Measurements from ENCODE around the gene NCKAP1.

DNA sequence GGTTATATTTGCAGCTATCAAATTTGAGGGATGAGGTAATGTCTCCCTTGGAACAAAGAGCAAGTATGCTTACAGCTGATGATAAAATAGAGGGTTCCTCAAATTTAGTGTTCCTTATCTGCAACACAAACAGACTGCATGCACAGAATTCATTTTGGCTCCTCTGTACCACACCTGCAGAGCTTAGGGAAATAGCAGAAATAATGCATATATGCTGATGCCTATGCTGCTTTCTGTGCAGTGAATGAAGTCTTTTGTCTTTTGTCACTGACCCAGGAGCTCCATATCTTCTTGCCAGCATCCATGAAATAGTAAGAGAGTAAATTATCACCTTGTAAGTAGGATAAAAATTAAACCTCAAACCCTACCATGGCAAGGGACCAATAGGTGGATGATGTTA, 69.8 kb downstream of the NCKAP1 start:
- TF ChIP-seq, protein P1, sequence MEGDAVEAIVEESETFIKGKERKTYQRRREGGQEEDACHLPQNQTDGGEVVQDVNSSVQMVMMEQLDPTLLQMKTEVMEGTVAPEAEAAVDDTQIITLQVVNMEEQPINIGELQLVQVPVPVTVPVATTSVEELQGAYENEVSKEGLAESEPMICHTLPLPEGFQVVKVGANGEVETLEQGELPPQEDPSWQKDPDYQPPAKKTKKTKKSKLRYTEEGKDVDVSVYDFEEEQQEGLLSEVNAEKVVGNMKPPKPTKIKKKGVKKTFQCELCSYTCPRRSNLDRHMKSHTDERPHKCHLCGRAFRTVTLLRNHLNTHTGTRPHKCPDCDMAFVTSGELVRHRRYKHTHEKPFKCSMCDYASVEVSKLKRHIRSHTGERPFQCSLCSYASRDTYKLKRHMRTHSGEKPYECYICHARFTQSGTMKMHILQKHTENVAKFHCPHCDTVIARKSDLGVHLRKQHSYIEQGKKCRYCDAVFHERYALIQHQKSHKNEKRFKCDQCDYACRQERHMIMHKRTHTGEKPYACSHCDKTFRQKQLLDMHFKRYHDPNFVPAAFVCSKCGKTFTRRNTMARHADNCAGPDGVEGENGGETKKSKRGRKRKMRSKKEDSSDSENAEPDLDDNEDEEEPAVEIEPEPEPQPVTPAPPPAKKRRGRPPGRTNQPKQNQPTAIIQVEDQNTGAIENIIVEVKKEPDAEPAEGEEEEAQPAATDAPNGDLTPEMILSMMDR (conservative IDR thresholded peaks at IDR 0.05; ENCODE audit: low read depth, low read length), result no peak
- no peak for TF ChIP-seq EZH2 (IDR thresholded peaks at IDR 0.05; ENCODE audit: low read length, unreplicated experiment)
